K562 (cell line): Measurements from ENCODE around the gene C1orf174. TPM values are rescaled to one million over a fixed set of nuclear protein-coding genes. Genes with fewer than 3 reads are reported as not detected.

Source experiments
- ATAC-seq: fragments of 200-7000 bp; cut with Tn5 transposase; 3 replicates; pipeline ENCODE4 v1.9.1; 2020; ENCODE audit warnings: moderate library complexity
- BruUV-seq: library from RNA; stranded (reverse); fragments of 400-500 nt; replicated peaks from 2 replicates; lab custom pipeline; 2021; lab: Mats Ljungman, UMichigan
- CTCF ChIA-PET: fragments of 300-600 bp; formaldehyde crosslinking; extraction: SDS; loops from one replicate; lab custom pipeline; 2021; ENCODE audit warnings: low intra/inter-chr PET ratio; lab: Yijun Ruan, JAX
- POLR2A ChIA-PET: fragments of 300-600, 350-650 bp; sonication (Branson Sonifier 250); formaldehyde crosslinking; extraction: SDS; loops from one replicate; lab custom pipeline; 2021; ENCODE audit warnings: antibody characterized with exemption, inconsistent platforms; lab: Yijun Ruan, JAX
- DNase-seq, 4 experiments: peaks; one replicate each; pipeline versions ENCODE4 v3.0.0 to v3.0.0-alpha.2; 2011 to 2018; ENCODE audit warnings: low spot score in 3 of 4, mixed read lengths in 3 of 4; ENCODE audit errors: extremely low read depth in 1 of 4
- FAIRE-seq: peaks from 2 replicates; lab custom pipeline; 2011; peaks lifted over from hg19 to GRCh38; lab: Jason Lieb, UNC
- H2AFZ ChIP-seq: 2 replicates; pipeline ENCODE4 v1.6.0; 2011; ENCODE audit warnings: low read depth, low read length, control low read depth, inconsistent platforms
- H3K27ac ChIP-seq: fragments of 200-600 bp; 3 replicates; pipeline ENCODE4 v1.8.0; 2011; ENCODE audit warnings: low read depth, mild to moderate bottlenecking, control low read depth, inconsistent platforms, low read length, moderate library complexity, mixed read lengths; ENCODE audit errors: extremely low read depth
- H3K27me3 ChIP-seq, 2 experiments: fragments of 300-600 bp in 1 of 2; 2 replicates in 1 of 2; 3 replicates in 1 of 2; pipeline versions ENCODE4 v1.6.0 to v1.8.0; 2011; ENCODE audit warnings: inconsistent platforms in 2 of 2, low read length in 2 of 2, mild to moderate bottlenecking in 1 of 2, mixed read lengths in 1 of 2, moderate library complexity in 1 of 2; ENCODE audit not compliant: control insufficient read depth in 2 of 2, insufficient read depth in 2 of 2
- H3K36me3 ChIP-seq: fragments of 300-600 bp; 3 replicates; pipeline ENCODE4 v1.8.0; 2011; ENCODE audit warnings: mild to moderate bottlenecking, low read length, inconsistent platforms; ENCODE audit not compliant: control insufficient read depth, insufficient read depth
- H3K4me1 ChIP-seq, 2 experiments: fragments of 200-600 bp in 1 of 2; replicated peaks in 1 of 2; 2 replicates in 1 of 2; 3 replicates in 1 of 2; pipeline versions ENCODE4 v1.5.1 to v1.8.0; 2011; ENCODE audit warnings: inconsistent platforms in 2 of 2, low read length in 2 of 2, mild to moderate bottlenecking in 1 of 2, mixed read lengths in 1 of 2, moderate library complexity in 1 of 2; ENCODE audit not compliant: control insufficient read depth in 2 of 2, insufficient read depth in 2 of 2
- H3K4me2 ChIP-seq: 2 replicates; pipeline ENCODE4 v1.6.1; 2011; ENCODE audit warnings: low read length, control low read depth, inconsistent platforms, mixed read lengths; ENCODE audit not compliant: insufficient read depth
- H3K4me3 ChIP-seq: fragments of 200-600 bp; sonication (generic), shearing (Covaris generic); 2 replicates; pipeline ENCODE4 v1.5.1; 2016; ENCODE audit warnings: control low read depth, inconsistent platforms
- H3K79me2 ChIP-seq: fragments of 200-600 bp; 3 replicates; pipeline ENCODE4 v1.8.0; 2011; ENCODE audit warnings: low read length, inconsistent platforms; ENCODE audit not compliant: control insufficient read depth, insufficient read depth
- H3K9ac ChIP-seq, 2 experiments: 2 replicates each; pipeline versions ENCODE4 v1.6.0 to v1.6.1; 2011; ENCODE audit warnings: low read depth in 2 of 2, low read length in 2 of 2, control low read depth in 1 of 2, inconsistent platforms in 1 of 2, mild to moderate bottlenecking in 1 of 2, mixed read lengths in 1 of 2; ENCODE audit not compliant: insufficient read depth in 1 of 2
- H3K9me1 ChIP-seq: one replicate; pipeline ENCODE4 v1.6.0; 2011; ENCODE audit warnings: inconsistent platforms, mild to moderate bottlenecking, low read length, moderate library complexity; ENCODE audit not compliant: control insufficient read depth, insufficient read depth
- H3K9me3 ChIP-seq: replicated peaks from 2 replicates; pipeline ENCODE4 v1.5.1; 2011; ENCODE audit warnings: low read depth, low read length, inconsistent platforms; ENCODE audit not compliant: control insufficient read depth, insufficient read depth
- H4K20me1 ChIP-seq: replicated peaks from 2 replicates; pipeline ENCODE4 v1.6.1; 2011; ENCODE audit warnings: low read length, inconsistent platforms, mixed read lengths; ENCODE audit not compliant: control insufficient read depth, insufficient read depth
- ARHGAP35 ChIP-seq: fragments of 450-650 bp; IDR thresholded peaks from 2 replicates; pipeline ENCODE4 v1.6.1; 2018; ENCODE audit not compliant: partially characterized antibody
- CREB1 ChIP-seq, 2 experiments: sonication (generic) in 1 of 2; formaldehyde crosslinking in 1 of 2; IDR thresholded peaks; 2 replicates each; pipeline versions ENCODE4 v1.6.1 to v1.8.0; 2012 to 2022; ENCODE audit warnings: inconsistent platforms in 1 of 2, mild to moderate bottlenecking in 1 of 2, missing genetic modification reagents in 1 of 2, moderate library complexity in 1 of 2
- HDAC1 ChIP-seq, 2 experiments: fragments of 450-650 bp; IDR thresholded peaks; 2 replicates each; pipeline ENCODE4 v1.6.1; 2016 to 2017; ENCODE audit warnings: inconsistent platforms in 1 of 2, mild to moderate bottlenecking in 1 of 2, moderate library complexity in 1 of 2
- PML ChIP-seq: IDR thresholded peaks from 2 replicates; pipeline ENCODE4 v1.6.1; 2012; ENCODE audit warnings: low read length, inconsistent platforms
- RAD21 ChIP-seq, 2 experiments: fragments of 250-450 bp in 1 of 2; fragments of 450-650 bp in 1 of 2; sonication (Bioruptor Pico) in 1 of 2; formaldehyde crosslinking in 1 of 2; IDR thresholded peaks in 1 of 2; conservative IDR thresholded peaks in 1 of 2; 2 replicates each; pipeline versions ENCODE4 v1.4.0 to v1.8.0; 2020 to 2022; ENCODE audit warnings: mild to moderate bottlenecking in 2 of 2, moderate library complexity in 1 of 2
- RCOR1 ChIP-seq, 2 experiments: IDR thresholded peaks; 2 replicates each; pipeline ENCODE4 v1.6.1; 2012; ENCODE audit warnings: low read depth in 2 of 2, low read length in 2 of 2, borderline replicate concordance in 1 of 2, improper control_type of control experiment in 1 of 2
- SAFB ChIP-seq: fragments of 200-400 bp; formaldehyde crosslinking; IDR thresholded peaks from 2 replicates; pipeline ENCODE4 v1.6.1; 2017; ENCODE audit warnings: low read depth, low read length, borderline replicate concordance
- XRCC4 ChIP-seq: IDR thresholded peaks from one replicate; pipeline ENCODE4 v1.6.1; 2011; ENCODE audit not compliant: insufficient read depth, insufficient read length; ENCODE audit errors: extremely low read depth
- ZBTB33 ChIP-seq: sonication (generic); formaldehyde crosslinking; IDR thresholded peaks from 2 replicates; pipeline ENCODE4 v1.8.1; 2023; ENCODE audit warnings: mild to moderate bottlenecking, missing genetic modification reagents
- ZBTB9 ChIP-seq: fragments of 450-650 bp; formaldehyde crosslinking; IDR thresholded peaks from 2 replicates; pipeline ENCODE4 v1.4.0; 2020; ENCODE audit warnings: mild to moderate bottlenecking, moderate library complexity
- ZNF41 ChIP-seq: fragments of 250-450 bp; sonication (Bioruptor Pico); conservative IDR thresholded peaks from 2 replicates; pipeline ENCODE4 v1.4.0; 2020; ENCODE audit warnings: mild to moderate bottlenecking
- ZNF778 ChIP-seq: fragments of 450-650 bp; formaldehyde crosslinking; IDR thresholded peaks from 2 replicates; pipeline ENCODE4 v1.4.0; 2020; ENCODE audit warnings: mild to moderate bottlenecking, moderate library complexity
- WGBS: fragments of 100-300 bp; shearing (Covaris generic); methylation state at CpG from one replicate; pipeline ENCODE4 v1.1.6; 2016; ENCODE audit warnings: low coverage, mixed read lengths; ENCODE audit not compliant: insufficient coverage; ENCODE audit errors: missing lambda C conversion rate; 5-methylcytosine and 5-hydroxymethylcytosine counted together
- in situ Hi-C: fragments of 300-500 bp; cut with MboI; formaldehyde crosslinking; loops from 4 replicates; pipeline ENCODE4 v1.15.0; 2018; ENCODE audit warnings: inconsistent platforms, mixed read lengths
- intact Hi-C: fragments of 100-400 bp; cut with micrococcal nuclease; formaldehyde crosslinking; loops from 2 replicates; pipeline ENCODE4 v1.14.2; 2022
- polyA plus RNA-seq, 8 experiments: library from polyadenylated mRNA; depleted of rRNA in 4 of 8; stranded (reverse) in 5 of 8; unstranded in 3 of 8; fragments of >200 nt; fragmentation: Nextera tagmentation in 2 of 8; fragmentation: Illumina TruSeq in 1 of 8; extraction: Ambion mirVana in 2 of 8; extraction: Trizol in 1 of 8; gene quantifications; 2 replicates each; pipeline versions ENCODE4 v1.2.1 to v1.2.3, GENCODE V29; 2011 to 2014; ENCODE audit warnings: inconsistent platforms in 1 of 8, missing spikeins in 1 of 8
- total RNA-seq, 7 experiments: library from RNA; depleted of rRNA in 6 of 7; stranded (reverse); fragments of >200 nt in 6 of 7; fragmentation: Illumina TruSeq in 2 of 7; extraction: Trizol in 2 of 7; gene quantifications; 2 replicates each; pipeline versions ENCODE4 v1.2.1 to v1.2.3, GENCODE V29; 2011 to 2021; ENCODE audit warnings: low replicate concordance in 1 of 7
- TF ChIP-seq, protein P1 (sequence below): fragments of 450-650 bp; IDR thresholded peaks from 2 replicates; pipeline ENCODE4 v1.6.1; 2016
- TF ChIP-seq, protein P2 (sequence below), 2 experiments: fragments of 450-650 bp; conservative IDR thresholded peaks; 2 replicates each; pipeline ENCODE4 v1.6.1; 2017; ENCODE audit warnings: mild to moderate bottlenecking in 2 of 2, moderate library complexity in 2 of 2

C1orf174 gene
- total and polyA plus RNA-seq, 9 of the 15 experiments (the other 6 are each of a cell fraction or from before 2014, with no cell fraction given), result 38.5 to 64.9 (median 45.4) TPM

GRCh38 chr1:3907031-3907534 lies 7.0 kb upstream of the C1orf174 start:
- peak; percentile 84 for FAIRE-seq
- POLR2A ChIA-PET, result interaction anchor here (0.6 to 0.9 kb wide), 4 partner anchors 121 to 486 kb away, joined by 3 read pairs; no protein-coding TSS in a partner anchor
- Histone ChIP-seq H3K27ac (no peak overlapping the region), H3K4me3 (no peak overlapping the region), H3K9me3 (no peaks in the 10 kb centered on the region), H2AFZ (no peak overlapping the region; the same call in 1 of the 2 replicates), H3K9ac (peak overlapping the region in 1 of 2 experiments; percentile 79; a peak in 2 of 4 replicates), H3K36me3 (no peaks in the 10 kb centered on the region), H3K9me1 (no peaks in the 10 kb centered on the region), H3K27me3 (peaks cover 0 to 21% of the 10 kb centered on the region in 2 experiments; a peak in 4 of 5 replicates), H3K4me1 (peaks cover 10 to 60% of the 10 kb centered on the region in 2 experiments; a peak in 4 of 5 replicates), H3K4me2 (no peak overlapping the region), H4K20me1 (peaks cover 13% of the 10 kb centered on the region; the same call in 1 of the 2 replicates), H3K79me2 (no peaks in the 10 kb centered on the region)
- DNase-seq, result peak; percentile 81 to 86 (median 84)
- CTCF ChIA-PET, result interaction anchor here (0.9 kb wide), 1 partner anchor 122 kb away, joined by 7 read pairs; no protein-coding TSS in a partner anchor
- in situ Hi-C loops (no loop called here), intact Hi-C loops (loop anchor here (1.0 kb wide), 1 partner anchor 122 kb away; no protein-coding TSS in a partner anchor)
- no TSS peak for BruUV-seq
- peak; percentile 82 for ATAC-seq
- WGBS, result 52% methylated on average over 22 of the region's 22 CpGs
- no peak for TF ChIP-seq ZBTB9 (CRISPR knock-in tag)
- TF ChIP-seq ZNF41 (CRISPR knock-in tag), result no peak
- peak; percentile 36 to 82; a peak in 3 of 4 replicates for TF ChIP-seq RAD21 (CRISPR knock-in tag; conservative IDR thresholded peaks at IDR 0.05 in 1 of 2, IDR thresholded peaks at IDR 0.05 in 1 of 2)
- TF ChIP-seq, protein P1, sequence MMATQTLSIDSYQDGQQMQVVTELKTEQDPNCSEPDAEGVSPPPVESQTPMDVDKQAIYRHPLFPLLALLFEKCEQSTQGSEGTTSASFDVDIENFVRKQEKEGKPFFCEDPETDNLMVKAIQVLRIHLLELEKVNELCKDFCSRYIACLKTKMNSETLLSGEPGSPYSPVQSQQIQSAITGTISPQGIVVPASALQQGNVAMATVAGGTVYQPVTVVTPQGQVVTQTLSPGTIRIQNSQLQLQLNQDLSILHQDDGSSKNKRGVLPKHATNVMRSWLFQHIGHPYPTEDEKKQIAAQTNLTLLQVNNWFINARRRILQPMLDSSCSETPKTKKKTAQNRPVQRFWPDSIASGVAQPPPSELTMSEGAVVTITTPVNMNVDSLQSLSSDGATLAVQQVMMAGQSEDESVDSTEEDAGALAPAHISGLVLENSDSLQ, result peak; percentile 77; the same call in 1 of the 2 replicates
- 0 out of 2 replicates have a peak, but pooled peaks have one; percentile 42 for TF ChIP-seq ZBTB33 (CRISPR knock-in tag)
- TF ChIP-seq XRCC4, result no peak
- no peak for TF ChIP-seq PML
- TF ChIP-seq HDAC1 (IDR thresholded peaks at IDR 0.05), result 0 out of 4 replicates have a peak, but pooled peaks of 1 of the 2 experiments have one; percentile 11
- TF ChIP-seq SAFB, result peak; percentile 41; the same call in 1 of the 2 replicates
- TF ChIP-seq CREB1 (IDR thresholded peaks at IDR 0.05), result peak; percentile 38; the same call in 1 of the 2 replicates
- TF ChIP-seq CREB1 (CRISPR knock-in tag; IDR thresholded peaks at IDR 0.05), result peak; percentile 68; the same call in 1 of the 2 replicates
- TF ChIP-seq RCOR1 (IDR thresholded peaks at IDR 0.05; ENCODE audit: borderline replicate concordance in 1 of 2, low read depth in 2 of 2, low read length in 2 of 2), result peak in 1 of 2 experiments; percentile 54; a peak in 2 of 4 replicates
- no peak for TF ChIP-seq ZNF778 (CRISPR knock-in tag)
- no peak for TF ChIP-seq ARHGAP35
- TF ChIP-seq, protein P2, sequence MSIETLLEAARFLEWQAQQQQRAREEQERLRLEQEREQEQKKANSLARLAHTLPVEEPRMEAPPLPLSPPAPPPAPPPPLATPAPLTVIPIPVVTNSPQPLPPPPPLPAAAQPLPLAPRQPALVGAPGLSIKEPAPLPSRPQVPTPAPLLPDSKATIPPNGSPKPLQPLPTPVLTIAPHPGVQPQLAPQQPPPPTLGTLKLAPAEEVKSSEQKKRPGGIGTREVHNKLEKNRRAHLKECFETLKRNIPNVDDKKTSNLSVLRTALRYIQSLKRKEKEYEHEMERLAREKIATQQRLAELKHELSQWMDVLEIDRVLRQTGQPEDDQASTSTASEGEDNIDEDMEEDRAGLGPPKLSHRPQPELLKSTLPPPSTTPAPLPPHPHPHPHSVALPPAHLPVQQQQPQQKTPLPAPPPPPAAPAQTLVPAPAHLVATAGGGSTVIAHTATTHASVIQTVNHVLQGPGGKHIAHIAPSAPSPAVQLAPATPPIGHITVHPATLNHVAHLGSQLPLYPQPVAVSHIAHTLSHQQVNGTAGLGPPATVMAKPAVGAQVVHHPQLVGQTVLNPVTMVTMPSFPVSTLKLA (conservative IDR thresholded peaks at IDR 0.05), result 0 out of 4 replicates have a peak, but pooled peaks of 1 of the 2 experiments have one; percentile 2
